Kidney (tissue), 14 donors: Measurements from ENCODE around the gene CES2. TPM values are rescaled to one million over a fixed set of nuclear protein-coding genes. Genes with fewer than 3 reads are reported as not detected.
"Not testable (repeated sequence)": the region's sequence is repeated elsewhere in the genome, so short reads cannot be mapped to it uniquely, and the experiment has no call there.

Source experiments
- DNase-seq, 5 donors: peaks; one replicate each; pipeline ENCODE4 v3.0.0-alpha.2; 2013 to 2020
- FAIRE-seq: peaks from 2 replicates; lab custom pipeline; 2012; peaks lifted over from hg19 to GRCh38; lab: Jason Lieb, UNC
- H3K27ac ChIP-seq, 2 donors: one replicate each; pipeline ENCODE4 v1.7.0; 2013; ENCODE audit warnings: low read depth in 2 of 2, low read length in 2 of 2, inconsistent platforms in 1 of 2
- H3K27me3 ChIP-seq: one replicate; pipeline ENCODE4 v1.7.1; 2013; ENCODE audit warnings: low read length, inconsistent platforms; ENCODE audit not compliant: control insufficient read depth, insufficient read depth
- H3K36me3 ChIP-seq, 3 donors: one replicate each; pipeline versions ENCODE4 v1.7.0 to v1.7.1; 2013; ENCODE audit warnings: low read length in 3 of 3, control low read depth in 1 of 3, inconsistent platforms in 1 of 3; ENCODE audit not compliant: insufficient read depth in 3 of 3, control insufficient read depth in 2 of 3
- H3K4me1 ChIP-seq, 3 donors: one replicate each; pipeline versions ENCODE4 v1.7.0 to v1.7.1; 2013; ENCODE audit warnings: low read length in 3 of 3, inconsistent platforms in 1 of 3, low read depth in 1 of 3; ENCODE audit not compliant: control insufficient read depth in 2 of 3, insufficient read depth in 2 of 3
- H3K4me3 ChIP-seq, 3 donors: one replicate each; pipeline versions ENCODE4 v1.7.0 to v1.8.1; 2013; ENCODE audit warnings: low read length in 3 of 3, control low read depth in 1 of 3, inconsistent platforms in 1 of 3
- H3K9ac ChIP-seq, 3 donors: one replicate each; pipeline versions ENCODE4 v1.7.0 to v1.7.1; 2013; ENCODE audit warnings: low read length in 3 of 3, control low read depth in 1 of 3, inconsistent platforms in 1 of 3
- H3K9me3 ChIP-seq, 3 donors: one replicate each; pipeline versions ENCODE4 v1.7.0 to v1.7.1; 2013; ENCODE audit warnings: low read length in 3 of 3, control low read depth in 1 of 3, inconsistent platforms in 1 of 3; ENCODE audit not compliant: control insufficient read depth in 2 of 3, insufficient read depth in 1 of 3
- CTCF ChIP-seq: IDR thresholded peaks from 3 replicates; pipeline ENCODE4 v1.5.1; 2012; ENCODE audit warnings: mild to moderate bottlenecking, moderate library complexity, borderline replicate concordance; ENCODE audit not compliant: insufficient read depth; ENCODE audit errors: extremely low read depth
- intact Hi-C: fragments of 100-400 bp; cut with DNase I; formaldehyde crosslinking; loops from one replicate; pipeline ENCODE4 v1.11.1; 2022
- polyA plus RNA-seq: library from polyadenylated mRNA; stranded (reverse); fragments of 350-450 nt; fragmentation: Illumina TruSeq; extraction: RNeasy Lipid Tissue Mini Kit (QIAGEN cat#74804); gene quantifications from one replicate; pipeline ENCODE4 v1.2.3, GENCODE V29; 2014; ENCODE audit warnings: low read depth, low replicate concordance; ENCODE audit not compliant: insufficient read depth
- total RNA-seq: library from RNA; stranded (reverse); fragmentation: NEBNext Ultra II Directional; extraction: Animal tissue kit (Norgen Biotek cat#: 25700); gene quantifications from one replicate; pipeline ENCODE4 v1.2.1, GENCODE V29; 2021
- donor health status: control.
- donor health status: control.
- donor health status: control.
- donor health status: control.
- donor health status: control.
- donor health status: DM: yes; HTN: yes; CAD: no.
- donor health status: Normal renal cell carcinoma (clear cell type).

Gene CES2
- total and polyA plus RNA-seq, 2 donors from 2014 or later: 72.1 to 76.9 TPM

- peak; percentile 94 for TF ChIP-seq CTCF
- FAIRE-seq (no peak), DNase-seq (peak; percentile 74 to 90 (median 80))
- Histone ChIP-seq H3K9me3 (no peaks in the 10 kb centered on the region), H3K36me3 (no peaks in the 10 kb centered on the region), H3K27ac (no peak overlapping the region), H3K9ac (no peak overlapping the region), H3K27me3 (no peaks in the 10 kb centered on the region), H3K4me3 (no peak overlapping the region), H3K4me1 (peaks cover 0 to 23% (median 19%) of the 10 kb centered on the region in 3 donors)
- intact Hi-C loops: no loop called here
Observed at GRCh38 chr16:66894948-66895688, 40.2 kb upstream of the CES2 start.

- Histone ChIP-seq H3K27me3 (no peaks in the 10 kb centered on the region), H3K9me3 (no peaks in the 10 kb centered on the region), H3K9ac (no peak overlapping the region), H3K36me3 (no peaks in the 10 kb centered on the region), H3K4me1 (peaks cover 0 to 24% (median 20%) of the 10 kb centered on the region in 3 donors), H3K27ac (no peak overlapping the region), H3K4me3 (no peak overlapping the region)
- TF ChIP-seq CTCF: no peak
- no peak for FAIRE-seq
- peak in 1 of 5 donors; percentile 54 for DNase-seq
- intact Hi-C loops: no loop called here
Observed at GRCh38 chr16:66895689-66895979, 39.7 kb upstream of the CES2 start.

- DNase-seq (peak in 1 of 5 donors; percentile 58), FAIRE-seq (no peak)
- Histone ChIP-seq H3K36me3 (no peaks in the 10 kb centered on the region), H3K9me3 (no peaks in the 10 kb centered on the region), H3K27ac (no peak overlapping the region), H3K9ac (no peak overlapping the region), H3K4me1 (peaks cover 0 to 27% (median 20%) of the 10 kb centered on the region in 3 donors), H3K4me3 (no peak overlapping the region), H3K27me3 (no peaks in the 10 kb centered on the region)
- no peak for TF ChIP-seq CTCF
- intact Hi-C loops: no loop called here
Observed at GRCh38 chr16:66895999-66896398, 39.3 kb upstream of the CES2 start.

GRCh38 chr16:66896682-66897081 is 38.6 kb upstream of the CES2 start:
- FAIRE-seq, H3K27me3 ChIP-seq, H3K4me3 ChIP-seq, H3K9ac ChIP-seq, H3K36me3 ChIP-seq, H3K27ac ChIP-seq, H3K9me3 ChIP-seq, intact Hi-C loops: not testable (repeated sequence)
- peaks cover 0 to 33% (median 23%) of the 10 kb centered on the region in 3 donors for H3K4me1 ChIP-seq
- DNase-seq: peak in 1 of 5 donors; percentile 10
